H9 (cell line): ENCODE results near the gene BBX. TPM values are rescaled to one million over a fixed set of nuclear protein-coding genes. Genes with fewer than 3 reads are reported as not detected.

Source experiments
- DNase-seq: peaks from one replicate; pipeline ENCODE4 v3.0.0-alpha.2; 2017
- H2AFZ ChIP-seq: one replicate; pipeline ENCODE4 v1.6.1; 2013; ENCODE audit warnings: mild to moderate bottlenecking, low read length, control low read depth, moderate library complexity
- H2AK5ac ChIP-seq: 2 replicates; pipeline ENCODE4 v1.6.1; 2013; ENCODE audit warnings: low read length, control low read depth, mixed read lengths; ENCODE audit not compliant: insufficient read length
- H2BK120ac ChIP-seq: one replicate; pipeline ENCODE4 v1.6.1; 2013; ENCODE audit warnings: low read depth, mild to moderate bottlenecking, low read length, control low read depth, inconsistent platforms; ENCODE audit not compliant: poor library complexity, severe bottlenecking
- H2BK12ac ChIP-seq: 2 replicates; pipeline ENCODE4 v1.6.1; 2013; ENCODE audit warnings: low read length, control low read depth, mixed read lengths, low read depth; ENCODE audit not compliant: insufficient read length
- H2BK15ac ChIP-seq: 2 replicates; pipeline ENCODE4 v1.6.1; 2013; ENCODE audit warnings: low read depth, low read length, control low read depth
- H2BK20ac ChIP-seq: one replicate; pipeline ENCODE4 v1.6.1; 2013; ENCODE audit warnings: low read depth, mild to moderate bottlenecking, low read length, control low read depth, inconsistent platforms; ENCODE audit not compliant: poor library complexity, severe bottlenecking
- H2BK5ac ChIP-seq: 2 replicates; pipeline ENCODE4 v1.6.1; 2013; ENCODE audit warnings: low read length, control low read depth, mixed read lengths; ENCODE audit not compliant: insufficient read length
- H3K14ac ChIP-seq: 2 replicates; pipeline ENCODE4 v1.6.1; 2013; ENCODE audit warnings: low read length, control low read depth; ENCODE audit not compliant: insufficient read depth
- H3K18ac ChIP-seq: 2 replicates; pipeline ENCODE4 v1.6.1; 2013; ENCODE audit warnings: low read depth, mild to moderate bottlenecking, mixed read lengths, low read length, control low read depth; ENCODE audit not compliant: insufficient read length
- H3K23ac ChIP-seq: 2 replicates; pipeline ENCODE4 v1.6.1; 2013; ENCODE audit warnings: low read length, control low read depth, mixed read lengths, low read depth; ENCODE audit not compliant: insufficient read length
- H3K23me2 ChIP-seq: 2 replicates; pipeline ENCODE4 v1.6.1; 2013; ENCODE audit warnings: low read depth, mild to moderate bottlenecking, mixed read lengths, low read length, control low read depth; ENCODE audit not compliant: insufficient read length, poor library complexity, severe bottlenecking
- H3K27ac ChIP-seq: 2 replicates; pipeline ENCODE4 v1.5.1; 2013; ENCODE audit warnings: low read length, control low read depth, mixed read lengths, low read depth; ENCODE audit not compliant: insufficient read length
- H3K27me3 ChIP-seq: 2 replicates; pipeline ENCODE4 v1.6.1; 2013; ENCODE audit warnings: low read length, control low read depth, inconsistent platforms; ENCODE audit not compliant: insufficient read depth
- H3K4ac ChIP-seq: 2 replicates; pipeline ENCODE4 v1.6.1; 2013; ENCODE audit warnings: low read depth, mild to moderate bottlenecking, control low read depth, inconsistent platforms, low read length, moderate library complexity
- H3K4me1 ChIP-seq: 2 replicates; pipeline ENCODE4 v1.6.1; 2013; ENCODE audit warnings: low read length, control low read depth, inconsistent platforms; ENCODE audit not compliant: insufficient read depth
- H3K4me2 ChIP-seq: 2 replicates; pipeline ENCODE4 v1.6.1; 2013; ENCODE audit warnings: low read length, control low read depth, mixed read lengths; ENCODE audit not compliant: insufficient read length, insufficient read depth
- H3K56ac ChIP-seq: 2 replicates; pipeline ENCODE4 v1.6.1; 2013; ENCODE audit warnings: low read depth, mild to moderate bottlenecking, mixed read lengths, low read length, control low read depth; ENCODE audit not compliant: insufficient read length
- H3K79me1 ChIP-seq: 2 replicates; pipeline ENCODE4 v1.6.1; 2013; ENCODE audit warnings: low read depth, mild to moderate bottlenecking, moderate library complexity, low read length, control low read depth, inconsistent platforms; ENCODE audit not compliant: insufficient read depth, poor library complexity, severe bottlenecking
- H3K79me2 ChIP-seq: 2 replicates; pipeline ENCODE4 v1.6.1; 2013; ENCODE audit warnings: low read length, control low read depth, inconsistent platforms; ENCODE audit not compliant: insufficient read depth
- H3K9ac ChIP-seq: 2 replicates; pipeline ENCODE4 v1.6.1; 2013; ENCODE audit warnings: low read length, control low read depth, mixed read lengths; ENCODE audit not compliant: insufficient read length; ENCODE audit errors: extremely low read depth
- H3K9me3 ChIP-seq: one replicate; pipeline ENCODE4 v1.6.1; 2013; ENCODE audit warnings: low read depth, low read length, inconsistent platforms; ENCODE audit not compliant: control insufficient read depth
- H3T11ph ChIP-seq: one replicate; pipeline ENCODE4 v1.6.1; 2013; ENCODE audit warnings: mild to moderate bottlenecking, low read length, control low read depth, inconsistent platforms
- H4K20me1 ChIP-seq: one replicate; pipeline ENCODE4 v1.6.1; 2013; ENCODE audit not compliant: control insufficient read depth, insufficient read length, insufficient read depth
- H4K5ac ChIP-seq: 2 replicates; pipeline ENCODE4 v1.6.1; 2013; ENCODE audit warnings: low read depth, mild to moderate bottlenecking, mixed read lengths, low read length, control low read depth; ENCODE audit not compliant: insufficient read length
- H4K8ac ChIP-seq: replicated peaks from 2 replicates; pipeline ENCODE4 v1.6.1; 2013; ENCODE audit warnings: low read length, control low read depth, mixed read lengths, low read depth; ENCODE audit not compliant: insufficient read length
- H4K91ac ChIP-seq: 2 replicates; pipeline ENCODE4 v1.6.1; 2013; ENCODE audit warnings: low read depth, mild to moderate bottlenecking, moderate library complexity, mixed read lengths, low read length, control low read depth; ENCODE audit not compliant: insufficient read length
- H3K27ac Mint-ChIP-seq, 3 experiments: 2 replicates in 2 of 3; 3 replicates in 1 of 3; pipeline ENCODE4 v1.8.0; 2020 to 2021; ENCODE audit warnings: mixed read lengths in 3 of 3, mild to moderate bottlenecking in 1 of 3, moderate library complexity in 1 of 3
- H3K27me3 Mint-ChIP-seq: 2 replicates; pipeline ENCODE4 v1.8.0; 2021; ENCODE audit warnings: low read depth, mild to moderate bottlenecking, moderate library complexity, mixed read lengths
- H3K36me3 Mint-ChIP-seq, 3 experiments: 2 replicates in 2 of 3; 3 replicates in 1 of 3; pipeline ENCODE4 v1.8.0; 2020 to 2021; ENCODE audit warnings: low read depth in 3 of 3, mixed read lengths in 3 of 3; ENCODE audit not compliant: insufficient read depth in 1 of 3
- H3K4me1 Mint-ChIP-seq, 2 experiments: 2 replicates each; pipeline ENCODE4 v1.8.0; 2020; ENCODE audit warnings: mixed read lengths in 2 of 2
- H3K4me3 Mint-ChIP-seq, 2 experiments: 2 replicates in 1 of 2; 3 replicates in 1 of 2; pipeline ENCODE4 v1.8.0; 2020 to 2021; ENCODE audit warnings: mild to moderate bottlenecking in 2 of 2, mixed read lengths in 2 of 2, moderate library complexity in 1 of 2
- H3K9me3 Mint-ChIP-seq, 2 experiments: 2 replicates in 1 of 2; 3 replicates in 1 of 2; pipeline ENCODE4 v1.8.0; 2020; ENCODE audit warnings: mild to moderate bottlenecking in 2 of 2, mixed read lengths in 2 of 2, moderate library complexity in 1 of 2
- CTCF ChIP-seq: fragments of 200-600 bp; sonication (generic); conservative IDR thresholded peaks from 3 replicates; pipeline ENCODE4 v1.8.0; 2021; ENCODE audit warnings: antibody characterized with exemption, mild to moderate bottlenecking
- WGBS: extraction: QIAGEN DNeasy Blood & Tissue Kit; methylation state at CpG from one replicate; pipeline ENCODE4 v1.1.7; 2013; ENCODE audit warnings: missing lambda C conversion rate, low lambda C conversion rate, mixed read lengths; ENCODE audit not compliant: insufficient read length; ENCODE audit errors: extremely low coverage; 5-methylcytosine and 5-hydroxymethylcytosine counted together
- total RNA-seq: library from RNA; stranded (reverse); gene quantifications from 2 replicates; pipeline ENCODE4 v1.2.1, GENCODE V29; 2021

Gene BBX
- total RNA-seq, 1 experiment from 2014 or later = 34.8 TPM

- H4K20me1 ChIP-seq = no peaks in the 10 kb centered on the region
- no peak overlapping the region for H3K4ac ChIP-seq
- no peaks in the 10 kb centered on the region for H3K9me3 ChIP-seq
- H3K27ac Mint-ChIP-seq = no peak overlapping the region
- no peak overlapping the region for H3K4me3 Mint-ChIP-seq
- H2BK15ac ChIP-seq = no peak overlapping the region
- H3K27ac ChIP-seq = no peak overlapping the region
- H3K4me2 ChIP-seq = no peak overlapping the region
- no peak overlapping the region for H2BK20ac ChIP-seq
- DNase-seq = no peak
- H2AFZ ChIP-seq = no peak overlapping the region
- H3K9me3 Mint-ChIP-seq = no peaks in the 10 kb centered on the region
- H4K8ac ChIP-seq = no peak overlapping the region
- H2AK5ac ChIP-seq = no peak overlapping the region
- no peak overlapping the region for H2BK12ac ChIP-seq
- H3T11ph ChIP-seq = no peak overlapping the region
- H2BK5ac ChIP-seq = no peak overlapping the region
- no peaks in the 10 kb centered on the region for H3K27me3 ChIP-seq
- H3K56ac ChIP-seq = no peak overlapping the region
- H4K91ac ChIP-seq = no peak overlapping the region
- no peaks in the 10 kb centered on the region for H3K23me2 ChIP-seq
- H3K36me3 Mint-ChIP-seq = peaks cover 5 to 43% (median 38%) of the 10 kb centered on the region in 3 experiments
- H3K23ac ChIP-seq = no peak overlapping the region
- H3K4me1 ChIP-seq = no peaks in the 10 kb centered on the region
- H3K14ac ChIP-seq = no peak overlapping the region
- H3K4me1 Mint-ChIP-seq = peaks cover 10 to 17% of the 10 kb centered on the region in 2 experiments
- H3K79me2 ChIP-seq = no peaks in the 10 kb centered on the region
- no peaks in the 10 kb centered on the region for H3K27me3 Mint-ChIP-seq
- H2BK120ac ChIP-seq = no peak overlapping the region
- no CpG with 5 or more reads among the region's 2 CpGs for WGBS
- no peaks in the 10 kb centered on the region for H3K79me1 ChIP-seq
- no peak overlapping the region for H3K9ac ChIP-seq
- no peak for TF ChIP-seq CTCF
- H4K5ac ChIP-seq = no peak overlapping the region
- H3K18ac ChIP-seq = no peak overlapping the region
Measured at GRCh38 chr3:107806021-107806420, 283.3 kb downstream of the BBX start.
